CD4-positive, alpha-beta T cell (primary cell): ENCODE results near the gene POLR3K. TPM values are rescaled to one million over a fixed set of nuclear protein-coding genes. Genes with fewer than 3 reads are reported as not detected.

Source experiments
- ATAC-seq: fragments of 200-7000 bp; cut with Tn5 transposase; one replicate; pipeline ENCODE4 v1.10.0; 2022; ENCODE audit warnings: mild to moderate bottlenecking; ENCODE audit not compliant: poor library complexity
- CTCF ChIA-PET: fragments of 350-600 bp; sonication (Branson Sonifier 250); formaldehyde crosslinking; loops from one replicate; lab custom pipeline; 2021; ENCODE audit warnings: antibody characterized with exemption, inconsistent platforms; lab: Charles Lee
- POLR2A ChIA-PET: fragments of 350-600 bp; sonication (Branson Sonifier 250); formaldehyde crosslinking; loops from one replicate; lab custom pipeline; 2021; ENCODE audit warnings: antibody characterized with exemption, inconsistent platforms; lab: Charles Lee
- DNase-seq, 14 experiments: peaks; one replicate each; pipeline ENCODE4 v3.0.0-alpha.2; 2013 to 2020; ENCODE audit warnings: mixed read lengths in 2 of 14
- H3K27ac ChIP-seq, 2 donors: one replicate each; pipeline versions ENCODE4 v1.5.1 to v1.7.0; 2013; ENCODE audit warnings: low read length in 2 of 2, low read depth in 1 of 2, mild to moderate bottlenecking in 1 of 2
- H3K27me3 ChIP-seq, 2 experiments: 1 replicate in 1 of 2; 2 replicates in 1 of 2; pipeline versions ENCODE4 v1.6.1 to v1.7.0; 2013; ENCODE audit warnings: low read length in 2 of 2, control low read depth in 1 of 2, mild to moderate bottlenecking in 1 of 2, moderate library complexity in 1 of 2; ENCODE audit not compliant: insufficient read depth in 2 of 2, control insufficient read depth in 1 of 2
- H3K36me3 ChIP-seq: one replicate; pipeline ENCODE4 v1.6.1; 2013; ENCODE audit warnings: low read length, control low read depth; ENCODE audit not compliant: insufficient read depth
- H3K4me1 ChIP-seq: one replicate; pipeline ENCODE4 v1.6.1; 2013; ENCODE audit warnings: low read length, control low read depth; ENCODE audit not compliant: insufficient read depth
- H3K4me3 ChIP-seq: one replicate; pipeline ENCODE4 v1.5.1; 2013; ENCODE audit warnings: mild to moderate bottlenecking, low read length, moderate library complexity
- H3K9me3 ChIP-seq, 2 experiments: 1 replicate in 1 of 2; 2 replicates in 1 of 2; pipeline versions ENCODE4 v1.6.1 to v1.7.0; 2013; ENCODE audit warnings: low read length in 2 of 2, mild to moderate bottlenecking in 2 of 2, control low read depth in 1 of 2, moderate library complexity in 1 of 2; ENCODE audit not compliant: control insufficient read depth in 1 of 2, insufficient read depth in 1 of 2
- H3K27ac Mint-ChIP-seq: one replicate; pipeline ENCODE4 v1.8.0; 2020; ENCODE audit warnings: mixed read lengths
- H3K27me3 Mint-ChIP-seq: one replicate; pipeline ENCODE4 v1.8.0; 2021; ENCODE audit warnings: mixed read lengths
- H3K36me3 Mint-ChIP-seq: one replicate; pipeline ENCODE4 v1.8.0; 2021; ENCODE audit warnings: low read depth, mixed read lengths
- H3K4me1 Mint-ChIP-seq: one replicate; pipeline ENCODE4 v1.8.0; 2021; ENCODE audit warnings: low read depth, mixed read lengths
- H3K4me3 Mint-ChIP-seq: one replicate; pipeline ENCODE4 v1.8.0; 2020; ENCODE audit warnings: mild to moderate bottlenecking, mixed read lengths
- H3K9me3 Mint-ChIP-seq: one replicate; pipeline ENCODE4 v1.8.0; 2020; ENCODE audit warnings: mixed read lengths
- intact Hi-C, 2 experiments: fragments of 100-400 bp; cut with DNase I in 1 of 2; cut with micrococcal nuclease in 1 of 2; formaldehyde crosslinking; loops; one replicate each; pipeline versions ENCODE4 v1.15.1 to v1.9.0; 2023 to 2025; cut with DNase I, micrococcal nuclease
- total RNA-seq, 174 experiments: library from RNA in 2 of 174; stranded (reverse) in 2 of 174; gene quantifications; one replicate each; pipeline ENCODE4 v1.2.3 and lab custom pipeline; 2021 to 2026
- TF ChIP-seq, protein P1 (sequence below): fragments of 200-600 bp; IDR thresholded peaks from one replicate; pipeline ENCODE4 v1.8.0; 2022; ENCODE audit warnings: antibody characterized with exemption, mild to moderate bottlenecking

Gene POLR3K
- total RNA-seq, 2 experiments from 2014 or later = 4.1 TPM

DNA sequence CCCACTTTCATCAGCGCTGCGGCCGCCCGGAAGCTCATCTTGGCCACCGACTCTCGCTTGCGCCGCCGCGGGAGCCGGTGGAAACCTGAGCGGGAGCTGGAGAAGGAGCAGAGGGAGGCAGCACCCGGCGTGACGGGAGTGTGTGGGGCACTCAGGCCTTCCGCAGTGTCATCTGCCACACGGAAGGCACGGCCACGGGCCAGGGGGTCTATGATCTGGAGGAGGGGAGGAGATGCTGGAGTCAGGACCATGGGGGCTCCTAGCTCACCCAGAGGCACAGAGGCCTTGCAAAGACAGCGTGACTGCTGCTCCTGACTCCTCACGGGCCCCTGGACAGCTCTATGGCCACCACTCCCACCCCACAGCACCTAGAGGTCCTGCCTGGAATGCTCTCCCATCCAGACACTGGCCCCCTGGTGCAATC is 9.6 kb upstream of the POLR3K start:
- POLR2A ChIA-PET = no interaction called here
- DNase-seq (no peak), ATAC-seq (no peak)
- peaks cover 6% of the 10 kb centered on the region for H3K4me1 ChIP-seq
- H3K4me1 Mint-ChIP-seq = no peaks in the 10 kb centered on the region
- H3K27me3 ChIP-seq = peaks cover 0 to 5% of the 10 kb centered on the region in 2 experiments
- H3K9me3 Mint-ChIP-seq = no peaks in the 10 kb centered on the region
- TF ChIP-seq, protein P1, sequence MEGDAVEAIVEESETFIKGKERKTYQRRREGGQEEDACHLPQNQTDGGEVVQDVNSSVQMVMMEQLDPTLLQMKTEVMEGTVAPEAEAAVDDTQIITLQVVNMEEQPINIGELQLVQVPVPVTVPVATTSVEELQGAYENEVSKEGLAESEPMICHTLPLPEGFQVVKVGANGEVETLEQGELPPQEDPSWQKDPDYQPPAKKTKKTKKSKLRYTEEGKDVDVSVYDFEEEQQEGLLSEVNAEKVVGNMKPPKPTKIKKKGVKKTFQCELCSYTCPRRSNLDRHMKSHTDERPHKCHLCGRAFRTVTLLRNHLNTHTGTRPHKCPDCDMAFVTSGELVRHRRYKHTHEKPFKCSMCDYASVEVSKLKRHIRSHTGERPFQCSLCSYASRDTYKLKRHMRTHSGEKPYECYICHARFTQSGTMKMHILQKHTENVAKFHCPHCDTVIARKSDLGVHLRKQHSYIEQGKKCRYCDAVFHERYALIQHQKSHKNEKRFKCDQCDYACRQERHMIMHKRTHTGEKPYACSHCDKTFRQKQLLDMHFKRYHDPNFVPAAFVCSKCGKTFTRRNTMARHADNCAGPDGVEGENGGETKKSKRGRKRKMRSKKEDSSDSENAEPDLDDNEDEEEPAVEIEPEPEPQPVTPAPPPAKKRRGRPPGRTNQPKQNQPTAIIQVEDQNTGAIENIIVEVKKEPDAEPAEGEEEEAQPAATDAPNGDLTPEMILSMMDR = no peak
- peaks cover 13% of the 10 kb centered on the region for H3K27me3 Mint-ChIP-seq
- intact Hi-C loops = no loop called here
- H3K27ac ChIP-seq = no peak overlapping the region
- H3K27ac Mint-ChIP-seq = no peak overlapping the region
- H3K36me3 ChIP-seq = no peaks in the 10 kb centered on the region
- no peaks in the 10 kb centered on the region for H3K9me3 ChIP-seq
- CTCF ChIA-PET = interaction anchor here (6.3 kb wide), 1 partner anchor 33 kb away, joined by 105 read pairs; no protein-coding TSS in a partner anchor
- H3K36me3 Mint-ChIP-seq = no peaks in the 10 kb centered on the region
- H3K4me3 Mint-ChIP-seq = no peak overlapping the region
- no peak overlapping the region for H3K4me3 ChIP-seq

DNA sequence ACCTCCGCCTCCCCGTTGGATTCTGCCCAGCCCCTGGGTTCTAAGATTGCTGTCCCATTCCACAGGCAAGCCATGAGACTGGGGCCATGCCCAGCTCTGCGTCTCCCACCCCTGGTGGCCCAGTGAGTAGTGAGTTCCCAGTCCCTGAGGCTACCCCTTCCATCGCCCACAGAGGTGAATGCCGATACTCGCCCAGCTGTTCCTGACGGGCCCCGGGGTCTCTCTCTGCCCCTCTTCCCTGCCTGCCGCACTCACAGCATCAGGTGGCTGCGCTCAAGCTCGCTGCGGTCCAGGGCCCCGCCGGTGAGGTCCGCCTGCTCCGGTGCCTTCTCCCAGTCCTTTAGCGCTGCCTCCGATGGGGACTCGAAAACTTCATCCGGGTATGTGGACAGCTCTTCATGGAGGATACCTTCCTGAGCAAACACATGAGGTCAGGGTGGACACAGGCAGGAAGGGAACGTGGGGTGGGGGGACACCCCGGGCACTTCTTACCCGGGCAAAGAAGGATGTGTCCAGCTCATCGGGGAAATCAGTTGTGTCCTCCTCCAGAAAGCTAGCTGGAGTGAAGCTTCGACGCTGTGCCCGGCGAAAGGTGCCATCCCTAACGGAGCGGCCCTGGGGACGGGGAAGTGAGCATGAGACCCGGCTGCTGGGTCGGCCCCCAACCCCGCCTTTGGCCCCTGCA is 9.0 kb upstream of the POLR3K start:
- TF ChIP-seq, protein P1 = no peak
- H3K9me3 ChIP-seq = no peaks in the 10 kb centered on the region
- peaks cover 2% of the 10 kb centered on the region for H3K36me3 ChIP-seq
- CTCF ChIA-PET = interaction anchor here (6.3 kb wide), 1 partner anchor 34 kb away, joined by 105 read pairs; no protein-coding TSS in a partner anchor
- Mint-ChIP-seq H3K27me3 (peaks cover 10% of the 10 kb centered on the region), H3K9me3 (no peaks in the 10 kb centered on the region), H3K36me3 (no peaks in the 10 kb centered on the region), H3K27ac (no peak overlapping the region), H3K4me1 (no peaks in the 10 kb centered on the region), H3K4me3 (no peak overlapping the region)
- peaks cover 0 to 5% of the 10 kb centered on the region in 2 experiments for H3K27me3 ChIP-seq
- POLR2A ChIA-PET = no interaction called here
- H3K4me1 ChIP-seq = peaks cover 6% of the 10 kb centered on the region
- H3K27ac ChIP-seq = no peak overlapping the region
- DNase-seq (no peak), ATAC-seq (no peak)
- intact Hi-C loops = no loop called here
- H3K4me3 ChIP-seq = no peak overlapping the region

DNA sequence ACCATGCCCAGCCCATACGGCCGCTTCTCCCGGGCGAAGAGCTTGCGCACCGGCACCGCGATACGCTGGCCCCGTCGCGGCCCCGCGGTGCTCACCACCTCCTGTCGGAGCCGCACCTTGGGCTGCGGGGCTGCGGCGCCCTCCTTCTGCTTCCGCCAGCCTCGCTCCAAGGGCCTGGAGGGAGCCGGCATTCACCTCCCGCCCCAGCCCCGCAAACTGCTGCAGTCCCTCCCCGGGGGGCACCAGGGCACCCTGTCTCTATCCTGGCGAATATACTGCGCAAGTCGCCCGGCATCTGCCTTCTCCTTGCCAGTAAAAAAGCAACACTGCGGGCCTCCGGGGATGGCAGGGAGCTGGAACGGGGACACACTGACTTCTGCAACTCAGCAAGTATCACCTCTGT is 8.5 kb upstream of the POLR3K start:
- DNase-seq (no peak), ATAC-seq (no peak)
- no peaks in the 10 kb centered on the region for H3K36me3 Mint-ChIP-seq
- peaks cover 7% of the 10 kb centered on the region for H3K36me3 ChIP-seq
- H3K4me1 Mint-ChIP-seq = no peaks in the 10 kb centered on the region
- intact Hi-C loops = no loop called here
- H3K4me1 ChIP-seq = peaks cover 6% of the 10 kb centered on the region
- ChIA-PET POLR2A (no interaction called here), CTCF (interaction anchor here (6.3 kb wide), 1 partner anchor 34 kb away, joined by 105 read pairs; no protein-coding TSS in a partner anchor)
- H3K9me3 Mint-ChIP-seq = no peaks in the 10 kb centered on the region
- no peak overlapping the region for H3K4me3 ChIP-seq
- no peak overlapping the region for H3K27ac Mint-ChIP-seq
- no peak overlapping the region for H3K27ac ChIP-seq
- H3K27me3 ChIP-seq = peaks cover 0 to 5% of the 10 kb centered on the region in 2 experiments
- no peaks in the 10 kb centered on the region for H3K9me3 ChIP-seq
- H3K4me3 Mint-ChIP-seq = no peak overlapping the region
- H3K27me3 Mint-ChIP-seq = peaks cover 9% of the 10 kb centered on the region
- TF ChIP-seq, protein P1 = no peak
